ENCODE data around the gene HEXIM1. TPM values are rescaled to one million over a fixed set of nuclear protein-coding genes. Genes with fewer than 3 reads are reported as not detected.

HEXIM1 gene
- total RNA-seq, 1 donor from 2014 or later, result 22.6 TPM

- peak; percentile 65 for ATAC-seq
Measured at GRCh38 chr17:45172541-45173286, 24.4 kb downstream of the HEXIM1 start.

GRCh38 chr17:45175759-45176115 is 27.5 kb downstream of the HEXIM1 start:
- ATAC-seq, result no peak

DNA sequence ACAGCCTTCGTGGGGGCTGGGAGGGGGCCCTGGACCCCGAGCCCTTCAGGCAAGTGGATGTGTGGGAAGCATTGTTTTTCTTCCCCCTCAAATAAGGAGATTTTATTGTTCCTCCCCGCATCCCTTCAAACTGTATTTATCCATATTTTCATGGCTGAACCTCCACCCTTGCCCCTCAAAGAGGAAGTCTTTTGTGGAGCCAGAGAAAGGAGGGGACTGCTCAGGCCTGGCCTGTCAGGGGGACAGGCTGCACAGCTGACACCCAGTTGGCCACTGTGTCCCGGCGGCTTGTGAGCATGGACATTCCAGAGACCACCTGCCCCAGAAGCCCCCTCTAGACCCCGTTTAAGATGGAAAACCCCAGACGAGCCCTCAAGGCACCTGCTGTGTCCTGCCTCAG is 29.3 kb downstream of the HEXIM1 start:
- no peak for ATAC-seq

DNA sequence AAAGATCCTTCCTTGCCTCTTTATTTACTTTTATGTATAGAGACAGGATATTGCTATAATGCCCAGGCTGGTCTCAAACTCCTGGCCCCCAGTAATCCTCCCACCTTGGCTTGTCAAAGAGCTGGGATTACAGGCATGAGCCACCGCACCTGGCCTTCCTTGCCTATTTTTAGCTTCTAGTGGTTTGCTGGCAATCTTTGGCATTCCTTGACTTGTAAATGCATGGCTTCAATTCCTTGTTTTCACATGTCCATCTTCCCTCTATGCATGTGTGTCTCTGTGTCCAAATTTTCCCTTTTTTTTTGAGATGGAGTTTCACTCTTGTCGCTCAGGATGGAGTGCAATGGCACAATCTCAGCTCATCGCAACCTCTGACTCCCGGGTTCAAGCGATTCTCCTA is 35.9 kb downstream of the HEXIM1 start:
- no peak for ATAC-seq

DNA sequence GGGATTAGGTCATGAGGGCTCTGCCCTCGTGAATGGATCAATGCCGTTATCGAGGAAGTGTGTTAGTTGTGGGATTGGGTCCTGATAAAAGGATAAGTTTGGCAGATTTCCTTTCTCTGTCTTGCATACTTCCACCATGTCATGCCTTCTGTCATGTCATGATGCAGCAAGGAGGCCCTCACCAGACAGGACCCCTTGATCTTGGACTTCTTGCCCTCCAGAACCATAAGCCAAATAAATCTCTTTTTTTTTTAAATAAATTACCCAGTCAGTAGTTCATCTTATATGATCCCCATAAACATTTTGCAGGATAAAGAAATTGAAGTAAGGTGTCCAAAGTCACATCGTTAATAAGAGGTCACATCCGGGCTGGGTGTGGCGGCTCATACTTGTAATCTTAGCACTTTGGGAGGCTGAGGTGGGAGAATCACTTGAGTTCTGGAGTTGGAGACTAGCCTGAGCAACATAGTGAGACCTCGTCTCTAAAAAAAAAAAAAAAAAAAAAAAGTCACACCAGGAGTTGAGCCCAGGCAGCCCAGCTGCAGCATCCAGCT is 38.6 kb downstream of the HEXIM1 start:
- no peak for ATAC-seq

- no peak for ATAC-seq
Measured at GRCh38 chr17:45189009-45189408, 40.7 kb downstream of the HEXIM1 start.

- ATAC-seq, result no peak
Measured at GRCh38 chr17:45190503-45191255, 42.4 kb downstream of the HEXIM1 start.

DNA sequence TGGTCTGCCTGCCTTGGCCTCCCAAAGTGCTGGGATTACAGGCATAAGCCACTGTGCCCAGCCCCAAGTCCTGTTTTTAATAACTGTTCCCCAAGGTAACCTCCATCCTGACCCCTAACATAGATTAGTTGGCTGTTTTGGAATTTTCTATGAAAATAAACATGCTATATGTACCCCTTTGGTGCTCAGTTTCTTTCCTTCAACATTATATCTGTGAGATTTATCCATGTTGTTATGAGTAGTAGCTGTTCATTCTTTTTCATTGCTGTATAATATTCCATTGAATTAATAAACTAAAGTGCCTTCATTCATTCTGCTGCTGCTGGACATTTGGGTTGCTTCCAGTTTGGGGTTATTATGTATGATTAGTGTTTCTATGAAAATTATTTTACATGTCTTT is 47.1 kb downstream of the HEXIM1 start:
- ATAC-seq, result no peak

GRCh38 chr17:45197108-45197507 is 48.8 kb downstream of the HEXIM1 start:
- ATAC-seq, result peak; percentile 3

GRCh38 chr17:45197555-45198334 is 49.5 kb downstream of the HEXIM1 start:
- peak; percentile 93 for ATAC-seq

DNA sequence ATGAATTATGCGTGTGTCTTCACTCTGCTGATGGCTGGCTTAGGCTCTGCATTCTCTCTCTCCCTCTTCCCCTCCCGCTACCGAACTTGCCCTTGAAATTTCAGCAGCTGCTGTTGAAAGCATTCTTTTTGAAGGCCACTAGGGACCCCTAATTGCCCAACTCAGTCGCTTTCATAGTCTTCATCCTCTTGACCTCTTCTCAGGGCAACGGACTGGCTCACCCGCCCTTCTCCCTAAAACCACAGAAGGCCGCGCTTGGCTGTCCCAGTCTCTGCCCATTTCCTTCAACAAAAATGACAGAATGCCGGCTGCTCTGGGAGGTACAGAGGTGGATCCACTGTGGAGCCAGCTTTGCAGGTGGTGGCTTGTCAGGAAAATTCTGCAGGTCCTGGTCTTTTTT is 52.4 kb downstream of the HEXIM1 start:
- peak; percentile 12 for ATAC-seq

- ATAC-seq, result no peak
Measured at GRCh38 chr17:45201457-45201856, 53.2 kb downstream of the HEXIM1 start.

Other genes starting within 250 kb of the HEXIM1 start
- 92.3 TPM for gene EFTUD2, start 249.0 kb upstream of the HEXIM1 start, total RNA-seq
- gene GFAP, start 233.0 kb upstream of the HEXIM1 start, total RNA-seq, result not detected
- gene KIF18B, start 200.7 kb upstream of the HEXIM1 start, total RNA-seq, result 10.4 TPM
- 0.12 TPM for gene C1QL1, start 180.2 kb upstream of the HEXIM1 start, total RNA-seq
- 19.5 TPM for gene DCAKD, start 96.8 kb upstream of the HEXIM1 start, total RNA-seq
- gene NMT1, start 87.2 kb upstream of the HEXIM1 start, total RNA-seq, result 63.0 TPM
- gene PLCD3, start 16.0 kb upstream of the HEXIM1 start, total RNA-seq, result 34.2 TPM
- gene ACBD4, start 12.8 kb upstream of the HEXIM1 start, total RNA-seq, result 3.5 TPM
- 4.7 TPM for gene HEXIM2, start 13.4 kb downstream of the HEXIM1 start, total RNA-seq
- 2.6 TPM for gene FMNL1, start 73.4 kb downstream of the HEXIM1 start, total RNA-seq
- 0.24 TPM for gene SPATA32, start 113.6 kb downstream of the HEXIM1 start, total RNA-seq
- gene MAP3K14, start 168.5 kb downstream of the HEXIM1 start, total RNA-seq, result 6.3 TPM

Measured in esophagus mucosa (tissue), 1 donor.